Eye (tissue), 1 donor: Measurements from ENCODE around the gene TAS2R46.
"Not testable (repeated sequence)": the region's sequence is repeated elsewhere in the genome, so short reads cannot be mapped to it uniquely, and the experiment has no call there.

Experiments used
- DNase-seq: peaks from one replicate; pipeline ENCODE4 v3.0.0-alpha.2; 2015

The TAS2R46 gene, protein sequence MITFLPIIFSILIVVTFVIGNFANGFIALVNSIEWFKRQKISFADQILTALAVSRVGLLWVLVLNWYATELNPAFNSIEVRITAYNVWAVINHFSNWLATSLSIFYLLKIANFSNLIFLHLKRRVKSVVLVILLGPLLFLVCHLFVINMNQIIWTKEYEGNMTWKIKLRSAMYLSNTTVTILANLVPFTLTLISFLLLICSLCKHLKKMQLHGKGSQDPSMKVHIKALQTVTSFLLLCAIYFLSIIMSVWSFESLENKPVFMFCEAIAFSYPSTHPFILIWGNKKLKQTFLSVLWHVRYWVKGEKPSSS

DNA sequence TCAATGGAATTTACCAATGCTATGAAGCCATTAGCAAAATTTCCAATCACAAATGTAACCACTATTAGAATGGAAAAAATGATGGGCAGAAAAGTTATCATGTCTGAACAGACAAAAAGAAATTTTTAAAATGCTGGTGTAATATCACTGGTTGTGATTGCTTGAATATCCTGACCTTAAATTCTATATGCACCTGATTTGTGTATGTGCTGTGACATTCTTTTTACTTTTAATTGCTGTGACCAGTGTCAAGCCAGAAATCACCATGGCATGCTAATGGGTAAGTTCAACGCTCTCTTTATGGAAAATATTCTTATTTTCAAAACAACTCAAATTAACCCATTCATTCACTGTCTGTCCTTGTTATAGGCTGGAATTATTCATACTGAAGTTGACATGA lies at the start of gene TAS2R46:
Gene TAS2R46, minus strand, starts transcription at position 101 of the 400 bp plus-strand sequence. Its CDS starts 0 bp downstream, at position 101.
- DNase-seq: not testable (repeated sequence)

DNA sequence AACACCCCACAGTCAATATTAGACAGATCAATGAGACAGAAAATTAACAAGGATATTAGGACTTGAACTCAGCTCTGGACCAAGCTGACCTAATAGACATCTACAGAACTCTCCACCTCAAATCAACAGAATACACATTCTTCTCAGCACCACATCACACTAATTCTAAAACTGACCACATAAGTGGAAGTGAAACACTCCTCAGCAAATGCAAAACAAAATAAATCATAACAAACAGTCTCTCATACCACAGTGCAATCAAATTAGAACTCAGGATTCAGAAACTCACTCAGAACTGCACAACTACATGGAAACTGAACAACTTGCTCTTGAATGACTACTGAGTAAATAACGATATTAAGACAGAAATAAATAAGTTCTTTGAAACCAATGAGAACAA lies 49.1 kb upstream of the TAS2R46 start:
- DNase-seq: not testable (repeated sequence)

DNA sequence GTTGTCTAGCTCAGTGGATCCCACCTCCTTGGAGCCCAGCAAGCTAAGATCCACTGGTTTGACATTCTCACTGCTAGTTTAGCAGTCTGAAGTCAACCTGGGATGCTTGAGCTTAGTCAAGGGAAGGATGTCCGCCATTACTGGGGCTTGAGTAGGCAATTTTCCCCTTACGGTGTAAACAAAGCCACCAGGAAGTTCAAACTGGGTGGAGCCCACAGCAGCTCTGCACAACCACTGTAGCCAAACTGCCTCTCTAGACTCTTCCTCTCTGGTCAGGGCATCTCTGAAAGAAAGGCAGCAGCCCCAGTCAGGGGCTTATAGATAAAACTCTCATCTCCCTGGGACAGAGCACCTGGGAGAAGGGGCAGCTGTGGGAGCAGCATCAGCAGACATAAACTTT lies 46.8 kb upstream of the TAS2R46 start:
- DNase-seq: no peak

DNA sequence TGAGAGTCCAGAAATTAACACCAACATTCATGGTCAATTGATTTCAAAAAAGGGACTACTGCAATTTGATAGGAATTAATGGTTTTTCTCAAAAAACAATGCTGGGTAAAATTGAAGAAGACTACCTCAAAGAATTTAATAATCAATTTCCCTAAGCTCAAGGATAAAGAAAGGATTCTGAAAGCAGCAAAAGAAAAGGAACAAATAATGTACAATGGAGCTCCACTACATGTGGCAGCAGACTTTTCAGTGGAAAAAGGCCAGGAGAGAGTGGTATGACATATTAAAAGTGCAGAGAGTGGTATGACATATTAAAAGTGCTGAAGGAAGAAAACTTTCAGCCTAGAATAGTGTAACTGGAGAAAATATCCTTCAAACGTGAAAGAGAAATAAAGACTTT lies 45.6 kb upstream of the TAS2R46 start:
- DNase-seq: no peak

DNA sequence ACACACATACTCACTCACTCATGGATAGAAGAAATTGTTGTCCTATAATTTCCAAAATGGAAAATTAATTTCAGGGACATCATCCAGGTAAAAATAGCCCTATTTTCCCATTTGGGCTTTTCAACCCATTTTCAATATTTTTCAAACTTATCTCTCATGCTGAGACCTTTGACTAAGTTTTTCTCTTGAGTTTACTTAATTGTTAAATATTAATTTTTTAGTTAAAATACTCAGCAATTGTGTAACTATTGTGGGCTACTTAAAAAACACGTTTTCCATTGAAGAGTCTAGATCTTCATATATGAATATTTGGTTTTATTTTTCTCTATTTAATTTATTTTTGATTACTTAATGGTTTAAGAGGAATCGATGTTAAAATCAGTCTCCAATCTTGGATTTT lies 44.2 kb upstream of the TAS2R46 start:
- DNase-seq: no peak

DNA sequence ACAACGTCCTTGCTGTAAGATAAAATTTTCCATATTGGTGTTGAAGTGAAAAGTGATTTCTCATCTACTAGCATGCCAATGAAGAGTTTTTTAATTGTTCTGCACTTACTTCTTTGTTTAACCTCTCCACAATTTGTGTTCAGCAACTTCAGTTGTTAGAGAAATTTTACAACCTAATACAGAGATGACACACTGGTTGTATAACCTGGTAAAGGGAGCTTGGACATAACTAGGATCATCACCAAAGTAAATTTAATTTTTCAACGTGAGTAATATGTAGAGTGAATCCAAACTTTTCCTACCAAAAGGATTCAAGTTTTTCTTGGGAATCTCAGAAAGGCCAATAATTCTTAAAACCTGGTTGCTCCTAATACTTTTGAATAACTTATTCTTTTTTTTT lies 43.5 kb upstream of the TAS2R46 start:
- no peak for DNase-seq

DNA sequence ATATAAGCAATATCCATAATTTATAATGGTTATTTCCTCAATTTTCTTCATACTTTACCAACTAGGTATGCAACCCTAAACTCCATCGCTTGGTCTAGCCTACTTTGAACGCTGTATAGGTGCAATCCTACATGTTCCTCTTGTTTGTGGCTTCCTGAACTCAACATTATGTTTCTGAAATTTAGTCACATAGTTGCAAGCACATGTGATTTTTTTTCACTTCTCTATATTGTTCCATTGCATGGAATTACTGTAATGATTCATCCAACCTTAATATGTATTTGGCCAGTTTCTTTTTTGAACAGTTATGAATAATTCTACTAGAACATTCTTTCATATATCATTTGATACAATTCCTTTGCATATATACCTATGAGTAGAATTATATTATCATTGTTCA lies 32.8 kb upstream of the TAS2R46 start:
- DNase-seq: not testable (repeated sequence)

DNA sequence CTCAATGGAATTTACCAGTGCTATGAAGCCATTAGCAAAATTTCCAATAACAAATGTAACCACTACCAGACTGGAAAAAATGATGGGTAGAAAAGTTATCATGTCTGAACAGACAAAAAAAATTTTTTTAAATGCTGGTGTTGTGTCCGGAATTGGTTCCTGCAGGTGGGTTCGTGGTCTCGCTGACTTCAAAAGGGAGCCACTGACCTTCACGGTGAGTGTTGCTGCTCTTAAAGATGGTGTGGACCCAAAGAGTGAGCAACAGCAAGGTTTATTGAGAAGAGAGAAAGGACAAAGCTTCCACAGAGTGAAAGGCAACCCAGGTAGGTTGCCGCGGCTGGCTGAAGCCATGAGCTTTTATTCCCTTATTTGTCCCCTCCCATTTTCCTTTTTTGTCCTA lies 30.0 kb upstream of the TAS2R46 start, which contains the start of gene TAS2R43:
Gene TAS2R43, minus strand, starts transcription at position 186 of the 400 bp plus-strand sequence. Its CDS starts 84 bp downstream, at position 102.
- no peak for DNase-seq

DNA sequence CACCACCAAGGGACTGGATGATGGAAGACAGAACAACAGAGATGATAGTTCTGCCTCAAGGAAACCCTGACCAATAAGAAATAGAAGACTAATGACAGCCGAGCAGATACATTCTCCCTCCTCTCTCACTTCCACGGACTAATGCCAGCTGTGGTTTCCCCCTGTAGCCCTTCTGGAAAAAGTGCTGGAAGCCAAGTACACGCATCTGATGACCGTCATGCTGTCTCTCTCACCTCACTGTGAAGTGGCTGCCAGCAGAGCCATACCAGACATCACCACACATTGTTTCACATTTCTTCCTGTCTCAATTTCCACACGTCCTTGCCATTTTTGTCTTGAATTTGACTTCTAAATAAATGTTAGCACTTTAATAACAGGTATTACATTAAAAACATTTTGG lies 27.2 kb upstream of the TAS2R46 start:
- DNase-seq: no peak

DNA sequence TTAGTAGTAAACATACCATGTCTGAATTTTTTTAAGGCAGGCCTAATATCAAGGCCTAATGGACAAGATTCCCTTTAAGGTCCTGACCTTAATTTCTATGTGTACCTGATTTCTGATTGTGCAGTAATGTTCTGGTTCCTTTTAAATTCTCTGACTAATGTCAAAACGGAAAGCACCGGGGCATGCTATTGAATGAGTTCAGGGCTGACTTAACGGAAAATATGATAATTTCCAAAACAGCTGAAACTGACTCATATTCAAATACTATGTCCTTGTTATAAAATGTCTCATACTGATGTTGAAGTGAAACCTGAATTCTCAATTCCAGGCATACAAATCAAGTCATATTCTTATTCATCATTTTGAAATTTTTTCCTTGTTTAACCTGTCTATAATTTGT lies 23.3 kb upstream of the TAS2R46 start:
- no peak for DNase-seq

DNA sequence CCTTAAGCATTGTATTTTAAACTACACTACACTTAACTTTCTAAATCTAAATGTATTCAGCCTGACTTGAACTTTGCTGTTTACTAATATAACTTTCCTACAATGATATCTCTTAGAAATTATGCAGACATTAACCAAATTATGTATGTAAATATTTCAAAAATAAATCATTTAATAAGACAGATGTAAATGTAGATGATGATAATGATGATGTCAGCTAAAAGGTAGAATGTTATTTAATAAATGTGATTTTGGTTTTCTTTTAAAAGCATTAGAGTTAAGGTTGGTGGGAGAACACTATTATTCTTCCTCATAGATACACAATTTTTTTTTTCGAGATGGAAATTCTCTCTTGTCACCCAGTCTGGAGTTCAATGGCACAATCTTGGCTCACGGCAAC lies 19.9 kb upstream of the TAS2R46 start:
- no peak for DNase-seq

DNA sequence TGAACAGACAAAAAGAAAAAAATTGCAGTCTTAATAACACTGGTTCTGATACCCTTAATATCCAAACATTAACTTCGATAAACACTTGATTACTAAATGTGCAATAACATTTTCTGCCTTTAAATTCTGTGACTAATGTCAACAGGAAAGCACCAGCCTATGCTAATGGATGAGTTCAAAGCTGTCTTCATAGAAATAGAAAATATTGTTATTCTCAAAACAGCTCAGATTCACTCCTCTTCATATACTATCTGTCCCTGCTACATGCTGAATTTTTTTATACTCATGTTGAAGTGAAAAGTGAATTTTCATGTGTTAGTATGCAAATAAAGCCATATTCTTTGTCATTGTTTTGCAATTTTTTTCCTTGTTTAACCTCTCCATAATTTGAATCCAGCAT lies 16.2 kb upstream of the TAS2R46 start:
- DNase-seq: no peak

DNA sequence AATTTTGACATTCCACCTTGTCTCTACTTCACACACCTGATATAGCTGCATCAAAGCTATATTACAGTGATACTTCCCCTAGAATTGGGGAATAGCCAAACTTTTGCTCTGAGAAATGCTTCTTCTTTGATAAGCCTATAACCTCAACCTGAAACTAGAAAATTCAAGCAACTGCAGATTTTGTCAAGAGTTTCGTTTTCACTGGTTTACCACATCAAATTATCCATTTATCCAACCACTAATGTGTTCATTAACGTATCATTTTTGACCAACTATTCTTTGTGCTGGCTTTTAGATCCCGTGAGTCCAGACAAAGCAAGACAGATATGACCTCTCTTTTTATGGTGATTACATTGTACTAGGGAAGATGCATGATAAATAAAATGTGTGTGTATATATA lies 13.5 kb upstream of the TAS2R46 start:
- DNase-seq: no peak

DNA sequence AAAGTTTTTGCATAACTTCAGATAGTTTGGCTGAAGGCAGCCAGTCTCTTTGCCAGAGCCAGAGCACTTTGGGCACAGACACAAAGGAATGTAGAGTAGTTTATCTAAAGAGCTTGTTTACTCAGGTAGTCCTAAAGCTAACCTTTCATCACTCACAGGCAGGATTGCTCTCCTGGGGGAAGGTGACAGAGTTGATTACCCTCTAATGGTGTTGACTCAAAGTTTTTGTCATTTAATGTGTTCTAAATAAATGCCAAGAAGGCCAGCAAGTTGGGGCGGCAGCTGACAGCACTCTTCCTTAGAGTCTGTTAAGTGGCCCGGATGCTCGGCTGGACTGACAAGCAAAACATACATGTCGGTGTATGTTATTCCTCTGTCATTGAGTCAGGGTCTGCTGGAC lies 9.3 kb upstream of the TAS2R46 start:
- DNase-seq: no peak

DNA sequence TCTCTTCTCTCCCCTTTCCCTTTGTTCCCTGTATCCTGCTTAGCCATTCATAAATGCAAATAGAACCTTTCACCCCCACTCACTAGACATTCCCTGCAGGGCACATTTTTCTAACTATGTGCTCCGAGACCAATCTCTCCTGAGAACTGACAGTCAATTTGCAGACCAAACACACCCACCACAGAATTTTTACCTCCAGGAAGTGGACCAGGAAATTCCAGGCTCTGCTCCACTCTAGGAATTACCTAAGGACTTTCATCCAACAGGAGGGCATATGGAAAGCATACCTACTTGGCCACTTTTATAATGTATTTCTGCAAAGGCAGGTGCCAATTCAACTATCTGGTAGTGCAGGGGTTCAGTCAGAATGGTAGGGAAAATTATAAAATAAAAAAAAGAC lies 8.9 kb upstream of the TAS2R46 start:
- no peak for DNase-seq

DNA sequence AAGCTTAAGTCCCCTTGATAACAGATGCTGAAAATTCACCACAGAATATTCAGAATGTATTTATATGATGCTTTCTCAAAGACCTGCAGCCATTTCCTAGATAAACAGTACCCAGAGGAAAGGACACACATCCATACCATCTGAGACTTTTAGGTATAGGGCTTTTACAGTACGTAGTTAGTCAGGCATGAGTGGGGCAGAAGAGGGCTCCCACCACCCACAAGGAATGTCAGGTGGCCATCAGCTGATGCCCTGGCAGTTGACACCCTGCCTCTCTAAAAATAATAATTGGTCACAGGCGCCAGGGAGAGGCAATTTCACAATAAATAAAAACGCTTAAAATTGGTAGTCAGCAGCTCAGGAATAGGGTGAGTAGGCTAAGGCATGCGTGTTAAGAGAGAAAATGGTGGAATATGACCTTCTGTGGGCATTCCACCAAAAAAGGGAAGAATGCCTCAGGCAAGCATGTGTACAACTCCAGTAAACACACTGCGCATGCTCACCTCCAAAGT lies 7.8 kb upstream of the TAS2R46 start:
- no peak for DNase-seq

DNA sequence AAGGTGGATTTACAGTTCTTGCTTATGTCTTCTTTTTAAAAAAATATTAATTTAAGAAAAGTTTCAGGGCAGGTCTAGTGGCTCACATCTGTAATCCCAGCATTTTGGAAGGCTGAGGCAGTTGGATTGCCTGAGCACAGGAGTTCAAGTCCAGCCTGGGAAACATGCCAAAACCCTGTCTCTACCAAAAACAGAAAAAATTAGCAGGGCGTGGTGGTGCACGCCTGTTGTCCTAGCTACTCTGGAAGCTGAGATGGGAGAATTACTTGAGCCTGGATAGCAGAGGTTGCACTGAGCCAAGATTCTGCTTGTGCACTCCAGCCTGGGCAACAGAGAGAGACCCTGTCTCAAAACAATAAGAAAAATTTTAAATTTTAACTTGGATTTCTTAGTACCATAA lies 5.4 kb upstream of the TAS2R46 start:
- no peak for DNase-seq

DNA sequence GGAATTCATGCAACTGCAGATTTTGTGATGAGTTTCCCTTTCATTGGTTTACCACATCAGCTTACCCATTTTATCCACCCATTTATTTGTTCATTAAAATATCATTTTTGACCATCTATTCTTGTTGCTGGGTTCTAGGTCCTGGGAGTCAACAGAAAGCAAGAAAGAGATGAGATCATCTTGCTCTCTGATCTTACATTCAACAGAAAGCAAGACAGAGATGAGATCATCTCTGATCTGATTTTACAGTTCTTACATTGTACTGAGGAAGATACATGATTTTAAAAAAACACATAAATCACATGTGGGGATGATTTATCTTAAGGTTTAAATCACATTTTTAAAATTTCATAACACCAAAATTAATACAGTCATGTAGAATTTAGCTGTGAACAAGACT lies 2.3 kb downstream of the TAS2R46 start:
- DNase-seq: no peak

DNA sequence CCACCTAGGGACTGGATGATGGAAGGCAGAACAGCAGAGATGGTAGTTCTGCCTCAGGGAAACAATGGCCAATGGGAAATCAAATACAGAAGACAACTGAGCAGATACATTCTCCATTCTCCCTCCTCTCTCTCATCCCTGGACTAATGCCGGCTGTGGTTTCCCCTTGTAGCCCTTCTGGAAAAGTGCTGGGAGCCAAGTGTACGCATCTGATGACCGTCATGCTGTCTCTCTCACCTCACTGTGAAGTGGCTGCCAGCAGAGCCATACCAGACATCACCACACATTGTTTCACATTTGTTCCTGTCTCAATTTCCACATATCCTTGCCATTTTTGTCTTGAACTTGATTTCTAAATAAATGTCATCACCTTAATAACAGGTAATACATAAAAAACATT lies 3.1 kb downstream of the TAS2R46 start:
- no peak for DNase-seq

DNA sequence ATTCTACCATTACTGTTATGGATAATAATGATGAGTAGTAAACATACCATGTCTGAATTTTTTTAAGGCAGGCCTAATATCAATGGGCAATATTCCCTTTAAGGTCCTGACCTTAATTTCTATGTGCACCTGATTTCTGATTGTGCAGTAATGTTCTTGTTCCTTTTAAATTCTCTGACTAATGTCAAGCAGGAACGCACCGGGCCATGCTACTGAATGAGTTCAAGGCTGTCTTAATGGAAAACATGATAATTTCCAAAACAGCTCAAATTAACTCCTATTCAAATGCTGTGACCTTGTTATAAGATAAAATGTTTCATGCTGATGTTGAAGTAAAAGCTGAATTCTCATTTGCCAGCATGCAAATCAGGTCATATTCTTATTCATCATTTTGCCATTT lies 6.8 kb downstream of the TAS2R46 start:
- DNase-seq: no peak

DNA sequence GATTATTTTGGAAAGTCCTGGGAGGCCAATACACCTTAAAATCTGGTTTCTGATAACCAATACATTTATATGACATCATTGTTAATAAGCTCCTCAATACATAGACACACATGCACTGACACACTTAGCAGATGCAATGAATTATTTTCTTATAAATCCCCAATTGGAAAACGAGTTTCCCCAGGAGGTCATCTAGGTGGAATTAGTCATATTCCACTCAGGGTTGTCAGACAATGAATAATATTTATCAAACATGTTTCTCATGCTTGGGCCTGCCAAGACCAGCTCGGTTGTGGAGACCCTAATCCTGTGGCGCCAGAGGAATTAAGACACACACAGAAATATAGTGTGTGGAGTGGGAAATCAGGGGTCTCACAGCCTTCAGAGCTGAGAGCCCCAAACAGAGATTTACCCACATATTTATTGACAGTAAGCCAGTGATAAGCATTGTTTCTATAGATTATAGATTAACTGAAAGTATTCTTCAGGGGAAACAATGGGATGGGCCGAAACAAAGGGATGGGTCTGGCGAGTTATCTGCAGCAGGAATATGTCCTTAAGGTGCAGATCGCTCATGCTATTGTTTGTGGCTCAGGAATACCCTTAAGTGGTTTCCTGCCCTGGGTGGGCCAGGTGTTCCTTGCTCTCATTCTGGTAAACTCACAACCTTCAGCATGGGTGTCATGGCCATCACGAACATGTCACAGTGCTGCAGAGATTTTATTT lies 12.1 kb downstream of the TAS2R46 start:
- not testable (repeated sequence) for DNase-seq

DNA sequence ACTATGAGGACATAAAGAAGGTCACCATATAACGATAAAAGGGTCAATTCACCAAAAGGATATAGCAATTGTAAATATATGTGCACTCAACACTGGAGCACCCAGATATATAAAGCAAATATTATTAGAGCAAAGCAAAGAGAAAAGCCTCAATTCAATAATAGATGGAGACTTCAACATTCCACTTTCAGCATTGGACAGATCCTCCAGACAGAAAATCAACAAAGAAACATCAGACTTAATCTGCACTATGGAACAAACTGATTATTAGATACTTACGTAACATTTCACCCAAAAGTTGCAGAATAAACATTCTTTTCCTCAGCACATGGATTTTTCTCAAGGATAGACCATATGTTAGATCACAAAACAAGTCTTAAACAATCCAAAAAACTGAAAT lies 20.7 kb downstream of the TAS2R46 start:
- DNase-seq: not testable (repeated sequence)

DNA sequence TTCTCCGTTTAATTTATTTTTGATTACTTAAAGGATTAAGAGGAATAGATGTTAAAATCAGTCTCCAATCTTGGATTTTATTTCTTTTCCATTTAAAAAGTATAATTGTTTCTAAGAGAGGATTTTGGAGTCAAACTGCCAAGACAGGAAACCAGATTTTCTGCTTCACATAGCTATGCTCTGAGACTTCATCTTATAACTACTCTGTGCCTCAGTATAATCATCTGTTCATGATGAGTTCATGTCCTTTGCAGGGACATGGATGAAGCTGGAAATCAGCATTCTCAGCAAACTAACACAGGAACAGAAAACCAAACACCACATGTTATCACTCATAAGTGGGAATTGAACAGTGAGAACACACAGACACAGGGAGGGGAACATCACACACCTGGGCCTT lies 21.9 kb downstream of the TAS2R46 start:
- DNase-seq: no peak

DNA sequence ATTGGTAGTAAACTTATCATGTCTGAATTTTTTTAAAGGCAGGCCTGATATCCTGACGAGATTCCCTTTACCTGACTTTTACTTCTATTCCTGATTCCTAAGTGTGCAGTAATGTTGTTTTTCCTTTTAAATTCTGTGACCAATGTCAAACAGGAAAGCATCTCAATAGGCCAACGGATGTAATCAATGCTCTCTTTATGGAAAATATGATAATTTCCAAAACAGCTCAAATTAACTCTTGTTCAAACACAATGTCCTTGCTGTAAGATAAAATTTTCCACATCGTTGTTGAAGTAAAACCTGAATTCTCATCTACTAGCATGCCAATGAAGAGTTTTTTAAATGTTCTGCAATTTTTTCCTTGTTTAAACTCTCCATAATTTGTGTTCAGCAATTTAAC lies 22.9 kb downstream of the TAS2R46 start:
- no peak for DNase-seq
